H1 (cell line): ENCODE measurements around the gene ELFN1. TPM values are rescaled to one million over a fixed set of nuclear protein-coding genes. Genes with fewer than 3 reads are reported as not detected.

Source experiments
- ASH2L ChIP-seq: fragments of 200-600, 300-600 bp; sonication (generic); IDR thresholded peaks from one replicate; pipeline ENCODE4 v1.7.1; 2017; ENCODE audit warnings: low read length
- BRCA1 ChIP-seq: IDR thresholded peaks from 2 replicates; pipeline ENCODE4 v1.6.1; 2012; ENCODE audit warnings: low read depth, low read length, improper control_type of control experiment
- CHD2 ChIP-seq: IDR thresholded peaks from 2 replicates; pipeline ENCODE4 v1.6.1; 2012; ENCODE audit warnings: low read length, improper control_type of control experiment
- FOSL1 ChIP-seq: IDR thresholded peaks from 2 replicates; pipeline ENCODE4 v1.6.1; 2011; ENCODE audit warnings: mild to moderate bottlenecking, low read depth, low read length, moderate library complexity; ENCODE audit not compliant: insufficient read depth
- JUND ChIP-seq: IDR thresholded peaks from 2 replicates; pipeline ENCODE4 v1.6.1; 2011; ENCODE audit warnings: mild to moderate bottlenecking, improper control_type of control experiment, low read length
- POLR2A ChIP-seq, 2 experiments: IDR thresholded peaks; 1 replicate in 1 of 2; 2 replicates in 1 of 2; pipeline ENCODE4 v1.6.1; 2011; ENCODE audit warnings: low read depth in 2 of 2, low read length in 2 of 2, mild to moderate bottlenecking in 2 of 2; ENCODE audit errors: control extremely low read depth in 1 of 2
- ZNF274 ChIP-seq: IDR thresholded peaks from 2 replicates; pipeline ENCODE4 v1.7.0; 2012; ENCODE audit warnings: low read length, borderline replicate concordance; ENCODE audit errors: extremely low read depth
- polyA plus RNA-seq, 7 experiments: library from polyadenylated mRNA; depleted of rRNA in 3 of 7; stranded (reverse) in 5 of 7; unstranded in 2 of 7; fragments of >200 nt in 5 of 7; fragments of 200-250 nt in 2 of 7; gene quantifications; 1 replicate in 5 of 7; 2 replicates in 1 of 7; 4 replicates in 1 of 7; pipeline versions ENCODE4 v1.2.1 to v1.2.3, GENCODE V29; 2011 to 2013; ENCODE audit warnings: missing spikeins in 2 of 7, mixed read lengths in 2 of 7
- total RNA-seq: library from RNA; stranded (reverse); fragmentation: NEBNext Ultra II Directional; extraction: Animal tissue kit (Norgen Biotek cat#: 25700); gene quantifications from 2 replicates; pipeline ENCODE4 v1.2.1, GENCODE V29; 2021

ELFN1 gene
- total and polyA plus RNA-seq, 2 of the 8 experiments (the other 6 are each of a cell fraction or from before 2014, with no cell fraction given), result 2.0 to 4.5 TPM

GRCh38 chr7:1755783-1756625, 85.9 kb downstream of the ELFN1 start (continued):
- no peak for TF ChIP-seq CHD2
- TF ChIP-seq BRCA1, result peak; percentile 69
- no peak for TF ChIP-seq JUND
- no peak for TF ChIP-seq ZNF274
- TF ChIP-seq ASH2L, result peak; percentile 40
- TF ChIP-seq FOSL1, result no peak
- TF ChIP-seq POLR2A (IDR thresholded peaks at IDR 0.05; ENCODE audit: control extremely low read depth in 1 of 2, low read depth in 2 of 2, low read length in 2 of 2), result no peak
